ENCODE results near the gene TNNC1. TPM values are rescaled to one million over a fixed set of nuclear protein-coding genes. Genes with fewer than 3 reads are reported as not detected.

The TNNC1 gene
- total and polyA plus RNA-seq, 10 of the 15 experiments (the other 5 are each of a cell fraction or from before 2014, with no cell fraction given) = 0.13 to 1.3 (median 0.53) TPM; not detected in 2

DNA sequence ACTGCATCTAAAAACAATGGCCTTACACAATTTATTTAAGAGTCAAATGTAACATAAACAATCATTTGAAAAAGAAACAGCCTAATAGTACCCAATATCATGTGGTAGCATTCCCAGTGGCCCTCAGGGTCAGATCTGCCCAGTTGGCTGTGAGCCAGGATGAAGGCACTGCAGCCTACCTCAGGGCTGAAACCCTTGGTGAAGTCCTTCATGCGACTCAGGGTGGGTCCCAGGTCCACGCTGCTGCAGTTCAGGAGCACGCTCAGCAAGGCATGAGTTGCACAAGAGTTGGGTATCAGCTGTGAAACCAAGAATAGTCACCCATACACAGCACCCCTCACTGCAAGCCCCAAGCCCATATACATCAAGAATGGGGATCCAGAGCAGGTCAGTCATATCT lies 46.1 kb downstream of the TNNC1 start:
- H3K36me3 ChIP-seq (ENCODE audit: control insufficient read depth in 2 of 2, insufficient read depth in 2 of 2, low read length in 1 of 2) = peaks cover 16 to 26% of the 10 kb centered on the region in 2 experiments

More for the DNA sequence above, 46.1 kb downstream of the TNNC1 start:
- ChIA-PET SMC1A (ENCODE audit: uncharacterized antibody, unreplicated experiment) (no interaction called here), RAD21 (ENCODE audit: unreplicated experiment) (no interaction called here), POLR2A (no interaction called here), CTCF (interaction anchor here (1.2 kb wide), 1 partner anchor 21 kb away, joined by 4 read pairs; no protein-coding TSS in a partner anchor)
- no peak for DNase-seq (ENCODE audit: low read depth, low spot score)
- Histone ChIP-seq H3K9ac (ENCODE audit: control insufficient read depth, insufficient read depth, low read length) (no peak overlapping the region), H4K20me1 (ENCODE audit: control insufficient read depth, insufficient read depth) (no peaks in the 10 kb centered on the region), H3K9me3 (replicated peaks; ENCODE audit: control insufficient read depth, insufficient read depth, low read length) (no peaks in the 10 kb centered on the region), H2AFZ (ENCODE audit: control insufficient read depth, low read depth, low read length) (no peak overlapping the region), H3K27me3 (replicated peaks in 1 of 2; ENCODE audit: control insufficient read depth in 2 of 2, insufficient read depth in 2 of 2, low read length in 1 of 2) (no peaks in the 10 kb centered on the region), H3K27ac (ENCODE audit: control insufficient read depth, insufficient read depth) (no peak overlapping the region), H3K79me2 (ENCODE audit: control insufficient read depth, insufficient read depth, low read length) (peaks cover 27% of the 10 kb centered on the region), H3K4me1 (ENCODE audit: control insufficient read depth, insufficient read depth, low read length) (peaks cover 16% of the 10 kb centered on the region), H3K4me2 (ENCODE audit: control insufficient read depth, insufficient read depth) (peak overlapping the region; percentile 28; the same call in 1 of the 2 replicates), H3K4me3 (no peak overlapping the region)
- 96% methylated on average over 3 of the region's 3 CpGs for WGBS (ENCODE audit: insufficient coverage, insufficient replicate concordance, low lambda C conversion rate, missing lambda C conversion rate)
- intact Hi-C loops (cut with micrococcal nuclease; ENCODE audit: unreplicated experiment) = no loop called here
- in situ Hi-C loops (cut with MboI) = no loop called here
- BruUV-seq (replicated peaks) = no TSS peak
- TF ChIP-seq, protein P1, sequence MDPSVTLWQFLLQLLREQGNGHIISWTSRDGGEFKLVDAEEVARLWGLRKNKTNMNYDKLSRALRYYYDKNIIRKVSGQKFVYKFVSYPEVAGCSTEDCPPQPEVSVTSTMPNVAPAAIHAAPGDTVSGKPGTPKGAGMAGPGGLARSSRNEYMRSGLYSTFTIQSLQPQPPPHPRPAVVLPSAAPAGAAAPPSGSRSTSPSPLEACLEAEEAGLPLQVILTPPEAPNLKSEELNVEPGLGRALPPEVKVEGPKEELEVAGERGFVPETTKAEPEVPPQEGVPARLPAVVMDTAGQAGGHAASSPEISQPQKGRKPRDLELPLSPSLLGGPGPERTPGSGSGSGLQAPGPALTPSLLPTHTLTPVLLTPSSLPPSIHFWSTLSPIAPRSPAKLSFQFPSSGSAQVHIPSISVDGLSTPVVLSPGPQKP (IDR thresholded peaks at IDR 0.05; ENCODE audit: low read depth, low read length) = no peak
- TF ChIP-seq IRF4 (IDR thresholded peaks at IDR 0.05; ENCODE audit: low read depth, low read length) (no peak), POLR2AphosphoS5 (IDR thresholded peaks at IDR 0.05; ENCODE audit: low read length) (no peak), NR2F1 (conservative IDR thresholded peaks at IDR 0.05) (no peak), MYC (IDR thresholded peaks at IDR 0.05; ENCODE audit: insufficient read depth, insufficient read length, insufficient replicate concordance, low read length, severe bottlenecking) (no peak)
- TF ChIP-seq, protein P2, sequence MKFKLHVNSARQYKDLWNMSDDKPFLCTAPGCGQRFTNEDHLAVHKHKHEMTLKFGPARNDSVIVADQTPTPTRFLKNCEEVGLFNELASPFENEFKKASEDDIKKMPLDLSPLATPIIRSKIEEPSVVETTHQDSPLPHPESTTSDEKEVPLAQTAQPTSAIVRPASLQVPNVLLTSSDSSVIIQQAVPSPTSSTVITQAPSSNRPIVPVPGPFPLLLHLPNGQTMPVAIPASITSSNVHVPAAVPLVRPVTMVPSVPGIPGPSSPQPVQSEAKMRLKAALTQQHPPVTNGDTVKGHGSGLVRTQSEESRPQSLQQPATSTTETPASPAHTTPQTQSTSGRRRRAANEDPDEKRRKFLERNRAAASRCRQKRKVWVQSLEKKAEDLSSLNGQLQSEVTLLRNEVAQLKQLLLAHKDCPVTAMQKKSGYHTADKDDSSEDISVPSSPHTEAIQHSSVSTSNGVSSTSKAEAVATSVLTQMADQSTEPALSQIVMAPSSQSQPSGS (IDR thresholded peaks at IDR 0.05; ENCODE audit: low read length) = no peak
- TF ChIP-seq, protein P3, sequence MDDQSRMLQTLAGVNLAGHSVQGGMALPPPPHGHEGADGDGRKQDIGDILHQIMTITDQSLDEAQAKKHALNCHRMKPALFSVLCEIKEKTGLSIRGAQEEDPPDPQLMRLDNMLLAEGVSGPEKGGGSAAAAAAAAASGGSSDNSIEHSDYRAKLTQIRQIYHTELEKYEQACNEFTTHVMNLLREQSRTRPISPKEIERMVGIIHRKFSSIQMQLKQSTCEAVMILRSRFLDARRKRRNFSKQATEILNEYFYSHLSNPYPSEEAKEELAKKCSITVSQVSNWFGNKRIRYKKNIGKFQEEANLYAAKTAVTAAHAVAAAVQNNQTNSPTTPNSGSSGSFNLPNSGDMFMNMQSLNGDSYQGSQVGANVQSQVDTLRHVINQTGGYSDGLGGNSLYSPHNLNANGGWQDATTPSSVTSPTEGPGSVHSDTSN (IDR thresholded peaks at IDR 0.05; ENCODE audit: insufficient replicate concordance, low read depth, low read length) = no peak
- ATAC-seq = no peak
- FAIRE-seq = no peak
